B cell (primary cell): ENCODE data around the gene ITFG1. TPM values are rescaled to one million over a fixed set of nuclear protein-coding genes. Genes with fewer than 3 reads are reported as not detected.

Experiments
- ATAC-seq: fragments of 200-7000 bp; cut with Tn5 transposase; one replicate; pipeline ENCODE4 v1.10.0; 2021; ENCODE audit warnings: low read depth, mild to moderate bottlenecking, moderate number of reproducible peaks, moderate library complexity
- CTCF ChIA-PET: fragments of 350-600 bp; sonication (Branson Sonifier 250); formaldehyde crosslinking; loops from one replicate; lab custom pipeline; 2021; ENCODE audit warnings: antibody characterized with exemption, inconsistent platforms; lab: Charles Lee
- POLR2A ChIA-PET: fragments of 350-600 bp; sonication (Branson Sonifier 250); formaldehyde crosslinking; loops from one replicate; lab custom pipeline; 2021; ENCODE audit warnings: antibody characterized with exemption; lab: Charles Lee
- DNase-seq: peaks from one replicate; pipeline ENCODE4 v3.0.0; 2013
- H2AFZ ChIP-seq: 2 replicates; pipeline ENCODE4 v1.6.1; 2012; ENCODE audit warnings: mild to moderate bottlenecking, low read depth, low read length; ENCODE audit not compliant: insufficient read depth, poor library complexity, severe bottlenecking
- H3K27ac ChIP-seq, 2 donors: 1 replicate in 1 of 2; 2 replicates in 1 of 2; pipeline ENCODE4 v1.5.1; 2012 to 2013; ENCODE audit warnings: low read length in 2 of 2, mild to moderate bottlenecking in 2 of 2, moderate library complexity in 1 of 2
- H3K27me3 ChIP-seq, 4 experiments: fragments of 200-600 bp in 1 of 4; sonication (generic) in 1 of 4; replicated peaks in 1 of 4; 1 replicate in 2 of 4; 2 replicates in 2 of 4; pipeline versions ENCODE4 v1.6.1 to v1.7.0; 2013 to 2016; ENCODE audit warnings: low read length in 3 of 4, mild to moderate bottlenecking in 2 of 4, mixed read lengths in 1 of 4, moderate library complexity in 1 of 4; ENCODE audit not compliant: insufficient read depth in 4 of 4, control insufficient read depth in 3 of 4; ENCODE audit errors: control extremely low read depth in 1 of 4
- H3K36me3 ChIP-seq, 2 experiments: replicated peaks in 1 of 2; 1 replicate in 1 of 2; 2 replicates in 1 of 2; pipeline versions ENCODE4 v1.6.1 to v1.7.1; 2013; ENCODE audit warnings: low read length in 1 of 2; ENCODE audit not compliant: insufficient read depth in 2 of 2, control insufficient read depth in 1 of 2; ENCODE audit errors: control extremely low read depth in 1 of 2, extremely low read depth in 1 of 2
- H3K4me1 ChIP-seq, 2 donors: fragments of 200-600 bp in 1 of 2; sonication (generic) in 1 of 2; 1 replicate in 1 of 2; 2 replicates in 1 of 2; pipeline versions ENCODE4 v1.5.1 to v1.6.1; 2013 to 2017; ENCODE audit warnings: low read length in 2 of 2; ENCODE audit not compliant: control insufficient read depth in 2 of 2, insufficient read depth in 2 of 2
- H3K4me2 ChIP-seq: replicated peaks from 2 replicates; pipeline ENCODE3; 2012; ENCODE audit warnings: mild to moderate bottlenecking, low read depth, low read length; ENCODE audit not compliant: poor library complexity, severe bottlenecking
- H3K4me3 ChIP-seq, 5 experiments: fragments of 200-600 bp in 1 of 5; sonication (generic) in 1 of 5; 1 replicate in 3 of 5; 2 replicates in 2 of 5; pipeline versions ENCODE4 v1.5.1 to v1.7.0; 2011 to 2016; ENCODE audit warnings: low read length in 4 of 5, mild to moderate bottlenecking in 4 of 5, low read depth in 2 of 5, control low read depth in 1 of 5, moderate library complexity in 1 of 5; ENCODE audit not compliant: insufficient read depth in 1 of 5; ENCODE audit errors: control extremely low read depth in 1 of 5, extremely low read depth in 1 of 5
- H3K79me2 ChIP-seq: fragments of 200-600 bp; sonication (generic); one replicate; pipeline ENCODE4 v1.6.0; 2016; ENCODE audit warnings: low read length; ENCODE audit not compliant: control insufficient read depth, insufficient read depth
- H3K9ac ChIP-seq: fragments of 200-600 bp; sonication (generic); 2 replicates; pipeline ENCODE4 v1.6.1; 2017; ENCODE audit warnings: mild to moderate bottlenecking, low read length, moderate library complexity
- H3K9me3 ChIP-seq, 3 donors: one replicate each; pipeline versions ENCODE4 v1.6.1 to v1.7.1; 2013; ENCODE audit warnings: low read length in 2 of 3; ENCODE audit not compliant: control insufficient read depth in 2 of 3, insufficient read depth in 1 of 3; ENCODE audit errors: control extremely low read depth in 1 of 3
- H4K20me1 ChIP-seq: 2 replicates; pipeline ENCODE4 v1.6.0; 2012; ENCODE audit warnings: mild to moderate bottlenecking, low read length; ENCODE audit not compliant: insufficient read depth, control insufficient read depth, poor library complexity, severe bottlenecking
- H3K27ac Mint-ChIP-seq: one replicate; pipeline ENCODE4 v1.8.0; 2021; ENCODE audit warnings: mixed read lengths
- H3K27me3 Mint-ChIP-seq: one replicate; pipeline ENCODE4 v1.8.0; 2021; ENCODE audit warnings: mixed read lengths
- H3K4me1 Mint-ChIP-seq: one replicate; pipeline ENCODE4 v1.8.0; 2021; ENCODE audit warnings: mixed read lengths
- H3K4me3 Mint-ChIP-seq: one replicate; pipeline ENCODE4 v1.8.0; 2021; ENCODE audit warnings: mixed read lengths
- H3K9me3 Mint-ChIP-seq: one replicate; pipeline ENCODE4 v1.8.0; 2022; ENCODE audit warnings: mixed read lengths; ENCODE audit not compliant: insufficient read depth
- CTCF ChIP-seq: fragments of 200-600 bp; IDR thresholded peaks from one replicate; pipeline ENCODE4 v1.8.0; 2022; ENCODE audit warnings: antibody characterized with exemption, mild to moderate bottlenecking
- EZH2 ChIP-seq: IDR thresholded peaks from 2 replicates; pipeline ENCODE4 v1.6.1; 2012; ENCODE audit warnings: borderline replicate concordance, low read depth, mild to moderate bottlenecking, moderate library complexity, low read length; ENCODE audit not compliant: insufficient read depth, poor library complexity, severe bottlenecking
- WGBS: methylation state at CpG from one replicate; pipeline ENCODE4 v1.1.5; 2013; ENCODE audit warnings: missing lambda C conversion rate; ENCODE audit not compliant: insufficient coverage; 5-methylcytosine and 5-hydroxymethylcytosine counted together
- intact Hi-C: fragments of 100-400 bp; cut with micrococcal nuclease; formaldehyde crosslinking; loops from one replicate; pipeline ENCODE4 v1.10.0; 2022
- polyA plus RNA-seq: library from polyadenylated mRNA; depleted of rRNA; stranded (reverse); fragments of >200 nt; gene quantifications from 2 replicates; pipeline ENCODE4 v1.2.3, GENCODE V29; 2012
- total RNA-seq, 2 donors: library from RNA; stranded (reverse); fragments of 120-200 nt in 1 of 2; gene quantifications; 1 replicate in 1 of 2; 2 replicates in 1 of 2; pipeline versions ENCODE4 v1.2.3 to v1.2.4, GENCODE V29; 2013 to 2022

Gene ITFG1
- total and polyA plus RNA-seq, 2 donors (not counting 1 experiment from before 2014, with no cell fraction given), result 9.7 to 40.4 TPM

GRCh38 chr16:47408491-47408890, 52.4 kb downstream of the ITFG1 start:
- POLR2A ChIA-PET, result interaction anchor here (0.7 kb wide), 1 partner anchor 56 kb away, joined by 3 read pairs; no protein-coding TSS in a partner anchor
- Mint-ChIP-seq H3K9me3 (no peaks in the 10 kb centered on the region), H3K27me3 (no peaks in the 10 kb centered on the region), H3K27ac (no peak overlapping the region), H3K4me3 (no peak overlapping the region), H3K4me1 (no peaks in the 10 kb centered on the region)
- Histone ChIP-seq H3K79me2 (no peaks in the 10 kb centered on the region), H3K4me3 (no peak overlapping the region), H3K4me2 (no peak overlapping the region), H3K9me3 (peaks cover 0 to 4% (median 0%) of the 10 kb centered on the region in 3 donors), H3K27ac (no peak overlapping the region), H3K36me3 (peaks cover 1 to 8% of the 10 kb centered on the region in 2 experiments), H3K9ac (no peak overlapping the region), H3K4me1 (no peaks in the 10 kb centered on the region), H2AFZ (no peak overlapping the region), H4K20me1 (no peaks in the 10 kb centered on the region), H3K27me3 (no peaks in the 10 kb centered on the region)
- no CpG with 5 or more reads among the region's 3 CpGs for WGBS
- TF ChIP-seq CTCF (no peak), EZH2 (no peak)
- ATAC-seq (no peak), DNase-seq (no peak)
- intact Hi-C loops, result no loop called here
- CTCF ChIA-PET, result no interaction called here

GRCh38 chr16:47395733-47396498, 64.9 kb downstream of the ITFG1 start:
- H3K27ac ChIP-seq, result no peak overlapping the region
- Mint-ChIP-seq H3K27me3 (no peaks in the 10 kb centered on the region), H3K4me3 (no peak overlapping the region), H3K27ac (no peak overlapping the region), H3K4me1 (peaks cover 17% of the 10 kb centered on the region), H3K9me3 (no peaks in the 10 kb centered on the region)
- no peaks in the 10 kb centered on the region for H3K79me2 ChIP-seq
- H3K9me3 ChIP-seq, result no peaks in the 10 kb centered on the region
- H3K36me3 ChIP-seq, result peaks cover 0 to 2% of the 10 kb centered on the region in 2 experiments
- H3K4me3 ChIP-seq, result no peak overlapping the region
- ChIA-PET POLR2A (no interaction called here), CTCF (no interaction called here)
- no peaks in the 10 kb centered on the region for H4K20me1 ChIP-seq
- no peak overlapping the region for H3K9ac ChIP-seq
- no peak for DNase-seq
- TF ChIP-seq CTCF (no peak), EZH2 (no peak)
- peaks cover 8 to 13% of the 10 kb centered on the region in 2 donors for H3K4me1 ChIP-seq
- intact Hi-C loops, result no loop called here
- no peak overlapping the region for H3K4me2 ChIP-seq
- H2AFZ ChIP-seq, result no peak overlapping the region
- ATAC-seq, result no peak
- 93% methylated on average over 3 of the region's 4 CpGs for WGBS
- H3K27me3 ChIP-seq, result no peaks in the 10 kb centered on the region
